Thymus (tissue), 14 donors: ENCODE measurements around the gene RPS5. TPM values are rescaled to one million over a fixed set of nuclear protein-coding genes. Genes with fewer than 3 reads are reported as not detected.
A peak's percentile ranks its signal among the peaks of the same experiment; 100 is the strongest.

Experiments used
- DNase-seq, 9 donors: peaks; one replicate each; pipeline ENCODE4 v3.0.0-alpha.2; 2013; ENCODE audit warnings: low spot score in 9 of 9, low read depth in 6 of 9, missing footprints in 1 of 9
- H3K27ac ChIP-seq, 2 donors: one replicate each; pipeline ENCODE4 v1.5.1; 2013; ENCODE audit warnings: control low read depth in 1 of 2, low read depth in 1 of 2, low read length in 1 of 2, mild to moderate bottlenecking in 1 of 2, moderate library complexity in 1 of 2
- H3K27me3 ChIP-seq, 2 donors: one replicate each; pipeline ENCODE4 v1.5.1; 2013; ENCODE audit warnings: low read length in 1 of 2; ENCODE audit not compliant: control insufficient read depth in 2 of 2, insufficient read depth in 1 of 2
- H3K36me3 ChIP-seq, 2 donors: one replicate each; pipeline ENCODE4 v1.5.1; 2013; ENCODE audit warnings: low read length in 1 of 2, mild to moderate bottlenecking in 1 of 2, moderate library complexity in 1 of 2; ENCODE audit not compliant: control insufficient read depth in 2 of 2, insufficient read depth in 2 of 2
- H3K4me1 ChIP-seq, 2 donors: one replicate each; pipeline ENCODE4 v1.5.1; 2013; ENCODE audit warnings: low read length in 2 of 2; ENCODE audit not compliant: control insufficient read depth in 2 of 2, insufficient read depth in 2 of 2
- H3K4me3 ChIP-seq, 2 donors: one replicate each; pipeline ENCODE4 v1.5.1; 2013; ENCODE audit warnings: low read length in 2 of 2, control low read depth in 1 of 2, mild to moderate bottlenecking in 1 of 2
- H3K9me3 ChIP-seq, 2 donors: one replicate each; pipeline ENCODE4 v1.5.1; 2013; ENCODE audit warnings: low read length in 1 of 2, mild to moderate bottlenecking in 1 of 2; ENCODE audit not compliant: control insufficient read depth in 2 of 2, insufficient read depth in 1 of 2
- WGBS: extraction: QIAGEN DNeasy Blood & Tissue Kit; methylation state at CpG from one replicate; pipeline ENCODE4 v1.1.7; 2013; 5-methylcytosine and 5-hydroxymethylcytosine counted together
- long read RNA-seq, 10 donors: transcript quantifications; one replicate each; lab custom pipeline, GENCODE V29; 2026
- polyA plus RNA-seq: library from polyadenylated mRNA; stranded (reverse); fragments of 200-250 nt; gene quantifications from one replicate; pipeline ENCODE4 v1.2.3, GENCODE V29; 2013
- total RNA-seq: library from RNA; stranded (reverse); fragments of 120-200 nt; gene quantifications from one replicate; pipeline ENCODE4 v1.2.4, GENCODE V29; 2013
- donor health status: healthy.

Gene RPS5
- total RNA-seq (1,573 TPM), polyA plus RNA-seq (942 TPM)
- long read RNA-seq, donor 1, transcript RPS5-201 (6 exons, 740 nt): major isoform, 56 of 82 reads
- long read RNA-seq, donor 1, transcript RPS5-202 (5 exons, 1,520 nt): minor isoform, 10 of 82 reads
- long read RNA-seq, donor 1, partial matches to known transcripts: 13 of 82 reads
- long read RNA-seq, donor 1, other reads (novel, unspliced or antisense): 0 of 82 reads
- long read RNA-seq, donor 2, transcript RPS5-201 (6 exons, 740 nt): major isoform, 1,118 of 1,317 reads
- long read RNA-seq, donor 2, transcript RPS5-206 (4 exons, 970 nt): minor isoform, 10 of 1,317 reads
- long read RNA-seq, donor 2, transcript RPS5-207 (1 exons, 1,747 nt): minor isoform, 6 of 1,317 reads
- long read RNA-seq, donor 2, transcript RPS5-202 (5 exons, 1,520 nt): minor isoform, 63 of 1,317 reads
- long read RNA-seq, donor 2, partial matches to known transcripts: 94 of 1,317 reads
- long read RNA-seq, donor 2, other reads (novel, unspliced or antisense): 22 of 1,317 reads
- long read RNA-seq, donor 3, transcript RPS5-201 (6 exons, 740 nt): major isoform, 1,052 of 1,385 reads
- long read RNA-seq, donor 3, transcript RPS5-207 (1 exons, 1,747 nt): minor isoform, 24 of 1,385 reads
- long read RNA-seq, donor 3, transcript RPS5-206 (4 exons, 970 nt): minor isoform, 17 of 1,385 reads
- long read RNA-seq, donor 3, transcript RPS5-202 (5 exons, 1,520 nt): minor isoform, 49 of 1,385 reads
- long read RNA-seq, donor 3, partial matches to known transcripts: 189 of 1,385 reads
- long read RNA-seq, donor 3, other reads (novel, unspliced or antisense): 39 of 1,385 reads
- long read RNA-seq, donor 4, transcript RPS5-201 (6 exons, 740 nt): major isoform, 326 of 526 reads
- long read RNA-seq, donor 4, transcript RPS5-207 (1 exons, 1,747 nt): minor isoform, 18 of 526 reads
- long read RNA-seq, donor 4, transcript RPS5-206 (4 exons, 970 nt): minor isoform, 10 of 526 reads
- long read RNA-seq, donor 4, transcript RPS5-202 (5 exons, 1,520 nt): minor isoform, 33 of 526 reads
- long read RNA-seq, donor 4, partial matches to known transcripts: 128 of 526 reads
- long read RNA-seq, donor 4, other reads (novel, unspliced or antisense): 9 of 526 reads
- long read RNA-seq, donor 5, transcript RPS5-206 (4 exons, 970 nt): minor isoform, 16 of 1,684 reads
- long read RNA-seq, donor 5, transcript RPS5-202 (5 exons, 1,520 nt): minor isoform, 78 of 1,684 reads
- long read RNA-seq, donor 5, transcript RPS5-201 (6 exons, 740 nt): major isoform, 1,249 of 1,684 reads
- long read RNA-seq, donor 5, transcript RPS5-207 (1 exons, 1,747 nt): minor isoform, 26 of 1,684 reads
- long read RNA-seq, donor 5, partial matches to known transcripts: 256 of 1,684 reads
- long read RNA-seq, donor 5, other reads (novel, unspliced or antisense): 47 of 1,684 reads
- long read RNA-seq, donor 6, transcript RPS5-207 (1 exons, 1,747 nt): minor isoform, 8 of 811 reads
- long read RNA-seq, donor 6, transcript RPS5-206 (4 exons, 970 nt): minor isoform, 6 of 811 reads
- long read RNA-seq, donor 6, transcript RPS5-202 (5 exons, 1,520 nt): minor isoform, 36 of 811 reads
- long read RNA-seq, donor 6, transcript RPS5-201 (6 exons, 740 nt): major isoform, 656 of 811 reads
- long read RNA-seq, donor 6, partial matches to known transcripts: 96 of 811 reads
- long read RNA-seq, donor 6, other reads (novel, unspliced or antisense): 7 of 811 reads
- long read RNA-seq, donor 7, transcript RPS5-207 (1 exons, 1,747 nt): minor isoform, 14 of 641 reads
- long read RNA-seq, donor 7, transcript RPS5-202 (5 exons, 1,520 nt): minor isoform, 30 of 641 reads
- long read RNA-seq, donor 7, transcript RPS5-206 (4 exons, 970 nt): minor isoform, 21 of 641 reads
- long read RNA-seq, donor 7, transcript RPS5-201 (6 exons, 740 nt): major isoform, 446 of 641 reads
- long read RNA-seq, donor 7, partial matches to known transcripts: 109 of 641 reads
- long read RNA-seq, donor 7, other reads (novel, unspliced or antisense): 18 of 641 reads
- long read RNA-seq, donor 8, transcript RPS5-202 (5 exons, 1,520 nt): minor isoform, 10 of 324 reads
- long read RNA-seq, donor 8, transcript RPS5-201 (6 exons, 740 nt): major isoform, 254 of 324 reads
- long read RNA-seq, donor 8, transcript RPS5-206 (4 exons, 970 nt): minor isoform, 8 of 324 reads
- long read RNA-seq, donor 8, partial matches to known transcripts: 40 of 324 reads
- long read RNA-seq, donor 8, other reads (novel, unspliced or antisense): 10 of 324 reads
- long read RNA-seq, donor 9, transcript RPS5-201 (6 exons, 740 nt): major isoform, 336 of 435 reads
- long read RNA-seq, donor 9, transcript RPS5-202 (5 exons, 1,520 nt): minor isoform, 18 of 435 reads
- long read RNA-seq, donor 9, partial matches to known transcripts: 69 of 435 reads
- long read RNA-seq, donor 9, other reads (novel, unspliced or antisense): 6 of 435 reads
- long read RNA-seq, donor 10, transcript RPS5-201 (6 exons, 740 nt): major isoform, 437 of 600 reads
- long read RNA-seq, donor 10, transcript RPS5-207 (1 exons, 1,747 nt): minor isoform, 8 of 600 reads
- long read RNA-seq, donor 10, transcript RPS5-202 (5 exons, 1,520 nt): minor isoform, 43 of 600 reads
- long read RNA-seq, donor 10, transcript RPS5-206 (4 exons, 970 nt): minor isoform, 10 of 600 reads
- long read RNA-seq, donor 10, partial matches to known transcripts: 90 of 600 reads
- long read RNA-seq, donor 10, other reads (novel, unspliced or antisense): 10 of 600 reads

- peak; percentile 95 to 99 (median 97) for DNase-seq
These were observed at the start of gene RPS5 for GRCh38 chr19:58386576-58387337. Gene RPS5, plus strand, starts transcription at chr19:58387269. Its CDS starts 869 bp downstream, at chr19:58388138.

DNA sequence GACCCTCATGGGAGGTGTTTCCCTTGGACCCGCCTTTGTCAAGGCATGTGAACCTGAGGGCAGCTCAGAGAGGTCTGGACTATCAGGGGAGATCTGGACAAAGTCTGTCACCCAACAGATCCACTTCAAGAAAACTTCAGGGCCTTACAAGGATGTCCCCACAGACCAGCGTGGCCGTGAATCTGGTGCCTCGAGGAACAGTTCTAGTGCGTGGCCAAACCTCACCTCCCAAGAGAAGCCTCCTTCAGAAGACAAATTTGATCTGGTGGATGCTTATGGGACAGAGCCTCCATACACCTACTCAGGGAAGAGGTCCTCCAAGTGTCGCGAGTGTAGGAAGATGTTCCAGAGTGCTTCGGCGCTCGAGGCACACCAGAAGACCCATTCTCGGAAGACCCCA is 48.7 kb upstream of the RPS5 start:
- 99% methylated on average over 11 of the region's 11 CpGs for WGBS
- Histone ChIP-seq H3K4me1 (no peaks in the 10 kb centered on the region), H3K27me3 (no peaks in the 10 kb centered on the region), H3K9me3 (peaks cover 2 to 10% of the 10 kb centered on the region in 2 donors), H3K4me3 (no peak overlapping the region), H3K36me3 (peaks cover 17 to 36% of the 10 kb centered on the region in 2 donors), H3K27ac (no peak overlapping the region)
- DNase-seq: no peak

More at GRCh38 chr19:58386576-58387337, at the start of gene RPS5:
- peak within 1 kb of the TSS; percentile 75 to 92 for H3K4me3 ChIP-seq
- peak within 1 kb of the TSS; percentile 94 to 97 for H3K27ac ChIP-seq
- peaks cover 23 to 30% of the 10 kb centered on the region in 2 donors for H3K4me1 ChIP-seq
- no peaks in the 10 kb centered on the region for H3K9me3 ChIP-seq
- under 1% methylated on average over 64 of the region's 64 CpGs for WGBS
- peaks cover 3 to 22% of the 10 kb centered on the region in 2 donors for H3K36me3 ChIP-seq
- no peaks in the 10 kb centered on the region for H3K27me3 ChIP-seq

DNA sequence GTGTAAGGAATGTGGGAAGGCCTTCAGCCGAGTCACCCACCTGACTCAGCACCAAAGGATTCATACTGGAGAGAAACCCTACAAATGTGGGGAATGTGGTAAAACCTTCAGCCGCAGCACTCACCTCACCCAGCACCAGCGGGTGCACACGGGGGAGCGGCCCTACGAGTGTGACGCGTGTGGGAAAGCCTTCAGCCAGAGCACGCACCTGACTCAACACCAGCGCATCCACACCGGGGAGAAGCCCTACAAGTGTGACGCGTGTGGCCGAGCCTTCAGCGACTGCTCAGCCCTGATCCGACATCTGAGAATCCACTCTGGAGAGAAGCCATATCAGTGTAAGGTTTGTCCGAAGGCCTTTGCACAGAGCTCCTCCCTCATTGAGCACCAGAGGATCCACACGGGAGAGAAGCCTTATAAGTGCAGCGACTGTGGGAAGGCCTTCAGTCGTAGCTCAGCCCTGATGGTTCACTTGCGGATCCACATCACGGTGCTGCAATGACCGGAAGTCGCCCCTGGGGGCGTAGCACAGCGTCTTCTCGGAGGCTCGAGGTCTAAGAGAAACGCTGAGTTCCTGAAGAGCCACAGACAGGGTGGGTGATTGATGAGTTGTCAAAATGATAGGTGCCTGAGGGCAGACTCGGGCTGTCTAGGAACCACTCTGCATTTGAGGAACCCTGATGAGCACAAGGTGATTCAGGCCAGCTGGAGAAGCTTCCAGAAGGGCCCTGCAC is 48.1 kb upstream of the RPS5 start:
- no peak for DNase-seq
- Histone ChIP-seq H3K9me3 (peaks cover 2 to 10% of the 10 kb centered on the region in 2 donors), H3K27me3 (no peaks in the 10 kb centered on the region), H3K36me3 (peaks cover 17 to 36% of the 10 kb centered on the region in 2 donors), H3K4me3 (no peak overlapping the region), H3K27ac (no peak overlapping the region), H3K4me1 (no peaks in the 10 kb centered on the region)
- 94% methylated on average over 30 of the region's 30 CpGs for WGBS

DNA sequence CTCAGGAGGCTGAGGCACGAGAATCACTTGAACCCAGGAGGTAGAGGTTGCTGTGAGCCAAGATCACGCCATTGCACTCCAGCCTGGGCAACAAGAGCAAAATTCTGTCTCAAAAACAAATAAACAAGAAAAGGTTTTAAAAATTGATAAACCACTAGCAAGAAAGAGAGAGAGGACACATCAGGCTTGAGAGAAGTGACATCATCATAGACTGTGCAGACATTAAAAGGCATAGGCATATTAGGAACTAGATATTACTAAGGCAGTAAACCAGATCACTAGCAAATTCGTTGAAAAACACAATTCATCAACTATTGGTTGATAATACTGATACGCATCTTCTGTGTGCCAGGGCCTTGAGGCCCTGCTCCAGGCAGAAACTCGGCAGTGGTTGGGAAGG is 41.5 kb upstream of the RPS5 start:
- peaks cover 9 to 33% of the 10 kb centered on the region in 2 donors for H3K27me3 ChIP-seq
- H3K4me1 ChIP-seq: peaks cover 4 to 24% of the 10 kb centered on the region in 2 donors
- peaks cover 0 to 6% of the 10 kb centered on the region in 2 donors for H3K9me3 ChIP-seq
- H3K27ac ChIP-seq: no peak overlapping the region
- DNase-seq: no peak
- peaks cover 0 to 3% of the 10 kb centered on the region in 2 donors for H3K36me3 ChIP-seq
- H3K4me3 ChIP-seq: no peak overlapping the region
- 95% methylated on average over 5 of the region's 5 CpGs for WGBS

DNA sequence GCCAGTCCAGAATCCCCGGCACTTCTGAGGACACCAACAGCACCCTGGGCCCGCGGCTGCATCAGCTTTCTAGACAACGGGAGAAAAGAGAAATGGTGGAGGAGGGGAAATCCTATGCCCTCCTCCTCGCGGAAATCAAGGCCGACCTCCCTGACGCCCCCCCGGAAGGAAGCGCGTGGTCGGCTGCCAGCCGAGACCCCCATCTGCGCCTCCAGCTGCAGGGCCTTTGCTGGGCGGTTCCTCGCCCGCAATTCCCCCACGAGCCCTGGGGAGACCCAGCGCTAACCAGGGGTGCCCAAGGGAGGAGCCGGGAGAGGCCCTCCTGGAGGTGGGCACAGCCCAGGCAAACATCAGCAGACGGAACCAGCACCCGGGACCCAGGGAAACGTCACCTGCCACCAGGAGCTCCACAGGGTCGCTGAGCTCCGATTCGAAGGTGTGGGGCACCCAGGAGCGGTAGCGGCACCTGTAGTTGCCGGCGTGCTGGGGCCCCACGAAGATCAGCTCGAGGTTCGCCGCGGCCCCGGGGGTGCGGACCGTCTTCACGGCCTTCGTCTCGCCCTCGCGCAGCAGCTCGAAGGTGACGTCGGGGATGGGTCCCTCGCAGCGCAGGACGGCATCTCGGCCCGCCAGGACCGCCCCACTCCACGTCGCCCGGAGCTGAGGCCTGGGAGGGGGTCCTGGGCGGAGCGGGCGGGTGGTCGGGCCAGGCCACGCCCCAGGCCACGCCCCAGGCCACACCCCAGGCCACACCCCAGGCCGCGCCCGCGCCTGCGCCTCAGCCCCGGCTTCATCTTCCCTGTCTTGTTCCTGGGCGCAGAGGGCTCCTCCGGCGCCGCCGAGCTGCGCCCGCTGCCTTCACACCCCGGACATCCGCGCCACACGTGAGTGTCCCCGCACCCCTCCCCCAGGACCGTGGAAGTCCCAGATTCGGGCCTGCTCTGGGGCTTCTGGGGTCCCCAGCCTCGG is 39.8 kb upstream of the RPS5 start:
- 1% methylated on average over 82 of the region's 82 CpGs for WGBS
- Histone ChIP-seq H3K27ac (peak overlapping the region; percentile 89 to 93), H3K4me3 (peak overlapping the region; percentile 66 to 76), H3K36me3 (peaks cover 0 to 4% of the 10 kb centered on the region in 2 donors), H3K4me1 (peaks cover 4 to 24% of the 10 kb centered on the region in 2 donors), H3K9me3 (peaks cover 0 to 6% of the 10 kb centered on the region in 2 donors), H3K27me3 (peaks cover 9 to 48% of the 10 kb centered on the region in 2 donors)
- peak in 8 of 9 donors; percentile 34 to 87 (median 69) for DNase-seq
